Activated naive CD8-positive, alpha-beta T cell treated with anti-CD3 and anti-CD28 coated beads, Interleukin-2, amount 50 U/mL, for 24 hours (primary cell): Measurements from ENCODE around the gene DAGLA.

Experiments used
- ATAC-seq: fragments of 150-1000 bp; cut with Tn5 transposase; one replicate; pipeline ENCODE4 v1.10.0; 2021
- DNase-seq: peaks from one replicate; pipeline ENCODE4 v3.0.0; 2021
- H3K27ac Mint-ChIP-seq: one replicate; pipeline ENCODE4 v1.8.0; 2021; ENCODE audit warnings: mild to moderate bottlenecking, mixed read lengths
- H3K27me3 Mint-ChIP-seq: one replicate; pipeline ENCODE4 v1.8.0; 2021; ENCODE audit warnings: mixed read lengths
- H3K36me3 Mint-ChIP-seq: one replicate; pipeline ENCODE4 v1.8.0; 2021; ENCODE audit warnings: low read depth, mixed read lengths
- H3K4me1 Mint-ChIP-seq: one replicate; pipeline ENCODE4 v1.8.0; 2021; ENCODE audit warnings: mixed read lengths
- H3K4me3 Mint-ChIP-seq: one replicate; pipeline ENCODE4 v1.8.0; 2021; ENCODE audit warnings: mild to moderate bottlenecking, moderate library complexity, mixed read lengths
- H3K9me3 Mint-ChIP-seq: one replicate; pipeline ENCODE4 v1.8.0; 2021; ENCODE audit warnings: mixed read lengths

DAGLA gene

GRCh38 chr11:61754534-61755482, 74.6 kb downstream of the DAGLA start:
- ATAC-seq: no peak
- Mint-ChIP-seq H3K9me3 (no peaks in the 10 kb centered on the region), H3K27me3 (peaks cover 24% of the 10 kb centered on the region), H3K27ac (no peak overlapping the region), H3K4me3 (no peak overlapping the region), H3K36me3 (no peaks in the 10 kb centered on the region), H3K4me1 (peaks cover 22% of the 10 kb centered on the region)
- DNase-seq: no peak

- DNase-seq: no peak
- Mint-ChIP-seq H3K4me1 (peaks cover 22% of the 10 kb centered on the region), H3K36me3 (no peaks in the 10 kb centered on the region), H3K27ac (no peak overlapping the region), H3K27me3 (peaks cover 20% of the 10 kb centered on the region), H3K4me3 (no peak overlapping the region), H3K9me3 (no peaks in the 10 kb centered on the region)
- no peak for ATAC-seq
These were observed 75.9 kb downstream of the DAGLA start for GRCh38 chr11:61756147-61756451.

GRCh38 chr11:61756452-61757212, 76.4 kb downstream of the DAGLA start:
- ATAC-seq: peak; percentile 53
- Mint-ChIP-seq H3K9me3 (no peaks in the 10 kb centered on the region), H3K27ac (no peak overlapping the region), H3K27me3 (peaks cover 18% of the 10 kb centered on the region), H3K4me1 (peaks cover 22% of the 10 kb centered on the region), H3K4me3 (no peak overlapping the region), H3K36me3 (no peaks in the 10 kb centered on the region)
- DNase-seq: peak; percentile 33

DNA sequence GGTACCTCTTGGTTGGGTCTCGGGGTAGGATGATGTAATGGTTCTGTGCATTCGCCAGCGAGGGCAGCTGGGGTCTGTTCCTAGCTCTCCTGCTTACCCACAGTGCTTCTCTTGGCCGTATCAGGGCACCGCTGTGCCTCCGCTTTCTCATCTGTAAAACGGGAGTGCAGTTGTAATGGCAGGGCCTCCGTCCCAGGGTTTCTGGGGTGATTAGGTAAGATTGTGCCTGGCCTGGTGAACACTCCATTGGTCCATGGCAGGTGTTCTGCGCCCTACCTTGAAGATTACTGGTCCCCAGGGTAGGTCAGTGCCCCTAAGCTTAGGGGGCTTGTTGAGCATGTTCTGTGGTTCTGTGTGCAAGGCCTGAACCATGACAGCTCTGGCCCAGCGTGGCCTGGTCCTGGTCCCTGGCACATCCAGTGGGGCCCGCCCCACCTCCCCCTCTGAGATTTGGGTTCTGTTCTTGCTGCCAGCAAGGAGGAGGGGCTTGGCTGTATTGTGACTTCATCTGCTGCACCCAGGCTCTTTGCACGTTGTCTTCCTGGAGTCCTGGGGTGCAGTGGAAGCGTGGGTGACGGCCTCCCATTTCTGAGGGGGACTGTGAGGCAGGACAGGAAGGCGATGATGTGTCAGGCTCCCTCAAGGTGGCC, 77.1 kb downstream of the DAGLA start:
- DNase-seq (no peak), ATAC-seq (no peak)
- H3K4me1 Mint-ChIP-seq: peaks cover 19% of the 10 kb centered on the region
- no peak overlapping the region for H3K4me3 Mint-ChIP-seq
- no peaks in the 10 kb centered on the region for H3K9me3 Mint-ChIP-seq
- H3K27me3 Mint-ChIP-seq: peaks cover 17% of the 10 kb centered on the region
- H3K27ac Mint-ChIP-seq: no peak overlapping the region
- H3K36me3 Mint-ChIP-seq: no peaks in the 10 kb centered on the region

- peaks cover 12% of the 10 kb centered on the region for H3K4me1 Mint-ChIP-seq
- H3K9me3 Mint-ChIP-seq: no peaks in the 10 kb centered on the region
- ATAC-seq (no peak), DNase-seq (no peak)
- no peak overlapping the region for H3K27ac Mint-ChIP-seq
- H3K27me3 Mint-ChIP-seq: peaks cover 5% of the 10 kb centered on the region
- H3K4me3 Mint-ChIP-seq: no peak overlapping the region
- no peaks in the 10 kb centered on the region for H3K36me3 Mint-ChIP-seq
These were observed 80.8 kb downstream of the DAGLA start for GRCh38 chr11:61760946-61761345.

DNA sequence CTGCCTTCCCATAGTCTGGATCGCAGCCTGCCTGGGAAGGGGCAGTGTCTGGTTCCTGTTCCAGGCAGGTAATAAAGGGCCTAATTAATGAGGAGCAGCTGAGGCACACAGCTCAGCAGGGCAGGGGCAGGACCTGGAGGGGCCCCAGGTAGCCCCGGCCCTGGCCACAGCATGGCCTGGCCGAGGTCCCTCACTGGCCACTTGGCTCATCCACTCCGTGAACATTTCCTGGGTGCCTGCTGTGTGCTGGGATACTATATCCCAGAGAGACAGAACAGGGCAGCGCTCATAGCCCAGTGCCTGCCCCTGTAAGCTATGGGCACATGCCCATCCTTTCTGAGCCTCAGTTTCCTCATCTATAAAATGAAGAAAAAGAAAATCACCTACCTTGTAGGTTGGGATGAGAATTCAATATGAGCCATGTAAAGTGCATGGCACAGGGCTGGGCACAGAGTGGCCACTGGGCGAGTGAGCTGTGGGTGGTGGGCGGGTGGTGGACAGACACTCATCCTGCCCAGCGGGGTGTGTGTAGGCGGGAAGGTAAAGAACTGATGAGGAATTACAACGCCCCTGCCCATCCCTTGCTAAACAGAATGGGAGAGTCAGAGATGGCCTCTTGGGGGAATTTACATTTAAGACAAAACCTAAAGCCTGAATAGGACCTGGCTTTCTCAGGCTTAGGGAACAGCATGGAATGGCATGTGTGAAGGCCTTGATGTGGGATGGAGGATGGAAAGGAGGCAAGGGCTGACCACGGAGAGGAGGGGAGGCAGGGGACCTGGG, 81.4 kb downstream of the DAGLA start:
- ATAC-seq: no peak
- Mint-ChIP-seq H3K4me1 (peaks cover 5% of the 10 kb centered on the region), H3K36me3 (no peaks in the 10 kb centered on the region), H3K4me3 (no peak overlapping the region), H3K27ac (no peak overlapping the region), H3K9me3 (no peaks in the 10 kb centered on the region), H3K27me3 (peaks cover 5% of the 10 kb centered on the region)
- no peak for DNase-seq

DNA sequence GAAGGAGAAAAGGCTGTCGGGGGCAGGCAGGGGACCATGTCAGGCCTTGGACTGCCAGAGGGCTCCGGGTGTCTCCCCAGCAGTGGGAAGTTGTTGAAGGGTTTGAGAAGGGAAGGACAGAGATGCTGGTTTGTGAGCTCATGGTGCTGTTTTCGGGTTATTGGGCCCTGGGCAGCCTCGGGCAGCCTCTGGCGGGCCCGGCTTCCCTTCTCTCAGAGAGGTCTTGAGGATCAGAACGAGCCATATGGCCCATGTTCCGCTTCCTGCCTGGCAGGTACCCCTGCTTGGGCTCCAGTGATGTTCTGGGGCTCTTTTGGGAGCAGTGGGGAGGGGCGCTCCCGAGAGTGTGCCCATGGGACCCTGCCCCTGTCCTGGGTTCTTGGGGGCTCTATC, 82.0 kb downstream of the DAGLA start:
- ATAC-seq (no peak), DNase-seq (no peak)
- Mint-ChIP-seq H3K9me3 (no peaks in the 10 kb centered on the region), H3K4me1 (peaks cover under 1% of the 10 kb centered on the region), H3K27me3 (peaks cover 5% of the 10 kb centered on the region), H3K27ac (no peak overlapping the region), H3K4me3 (no peak overlapping the region), H3K36me3 (no peaks in the 10 kb centered on the region)

GRCh38 chr11:61762798-61763197, 82.6 kb downstream of the DAGLA start:
- H3K27ac Mint-ChIP-seq: no peak overlapping the region
- DNase-seq (no peak), ATAC-seq (no peak)
- no peaks in the 10 kb centered on the region for H3K4me1 Mint-ChIP-seq
- H3K9me3 Mint-ChIP-seq: no peaks in the 10 kb centered on the region
- H3K27me3 Mint-ChIP-seq: peaks cover 5% of the 10 kb centered on the region
- no peaks in the 10 kb centered on the region for H3K36me3 Mint-ChIP-seq
- H3K4me3 Mint-ChIP-seq: no peak overlapping the region

DNA sequence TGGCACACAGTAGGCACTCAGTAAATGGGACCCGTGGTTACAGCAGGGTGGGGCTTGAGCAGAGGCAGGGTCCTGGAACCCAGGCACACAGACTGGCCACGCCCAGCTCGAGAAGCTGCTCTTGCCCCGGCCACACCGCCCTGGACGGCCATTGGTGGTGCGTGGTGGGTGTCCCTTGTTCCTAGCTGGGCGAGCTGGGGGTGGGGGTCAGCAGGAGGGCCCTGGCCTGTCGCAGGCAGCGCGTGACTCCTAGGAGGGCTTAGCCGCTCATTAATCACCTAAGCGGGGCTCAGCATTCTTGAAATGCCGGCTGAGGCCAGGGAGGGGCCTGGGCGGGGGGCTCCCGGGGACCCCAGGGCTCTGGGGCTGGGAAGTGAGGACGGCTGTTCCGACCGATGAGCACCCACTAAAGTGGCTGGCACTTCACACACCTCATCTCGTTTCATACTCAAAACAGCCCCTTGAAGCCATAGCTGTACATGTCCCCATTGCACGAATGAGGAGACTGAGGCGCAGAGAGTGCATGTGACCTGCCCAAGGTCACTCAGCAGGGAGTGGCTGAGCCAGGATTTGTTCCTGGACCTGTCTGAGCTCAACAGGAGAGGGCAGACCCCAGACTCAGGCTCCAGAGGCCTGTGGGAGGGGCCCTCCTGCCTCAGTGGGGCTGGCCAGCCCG, 83.9 kb downstream of the DAGLA start:
- no peaks in the 10 kb centered on the region for H3K9me3 Mint-ChIP-seq
- H3K36me3 Mint-ChIP-seq: no peaks in the 10 kb centered on the region
- DNase-seq: no peak
- no peak overlapping the region for H3K4me3 Mint-ChIP-seq
- no peak for ATAC-seq
- no peaks in the 10 kb centered on the region for H3K4me1 Mint-ChIP-seq
- no peak overlapping the region for H3K27ac Mint-ChIP-seq
- peaks cover 5% of the 10 kb centered on the region for H3K27me3 Mint-ChIP-seq

DNA sequence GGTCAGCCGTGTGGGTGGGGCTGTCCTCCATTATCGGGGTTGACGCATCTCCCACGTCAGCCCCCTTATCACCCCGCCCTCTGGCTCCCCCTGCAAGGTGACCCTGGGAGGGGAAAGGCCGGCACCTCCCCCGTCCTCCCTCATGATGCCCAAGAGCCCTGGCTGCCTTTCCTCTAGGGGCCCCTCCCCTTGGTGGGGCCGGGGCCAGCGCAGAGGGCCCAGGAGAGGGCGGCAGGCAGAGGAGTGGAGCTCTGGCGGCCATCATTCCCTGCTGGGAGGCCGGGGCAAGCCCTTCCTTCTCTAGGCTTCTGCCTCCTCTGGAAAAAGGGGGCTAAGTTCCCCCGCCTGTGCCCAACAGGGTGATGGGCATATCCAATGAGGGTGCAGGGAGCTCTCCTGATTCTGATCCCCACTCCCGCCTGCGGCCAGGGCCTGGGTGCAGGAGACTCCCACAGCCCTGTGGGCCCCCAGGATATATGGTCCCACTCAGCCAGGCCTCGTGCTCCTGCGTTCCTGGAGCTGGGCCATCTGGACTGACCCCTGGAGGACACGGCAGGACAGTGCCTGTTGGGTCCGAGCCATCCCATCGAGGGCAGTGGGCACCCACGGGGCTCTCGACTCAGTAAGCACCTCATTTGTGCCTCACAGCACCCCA, 84.5 kb downstream of the DAGLA start:
- Mint-ChIP-seq H3K4me3 (no peak overlapping the region), H3K27ac (no peak overlapping the region), H3K27me3 (peaks cover 5% of the 10 kb centered on the region), H3K36me3 (no peaks in the 10 kb centered on the region), H3K4me1 (no peaks in the 10 kb centered on the region), H3K9me3 (no peaks in the 10 kb centered on the region)
- DNase-seq (no peak), ATAC-seq (no peak)

- no peak overlapping the region for H3K27ac Mint-ChIP-seq
- DNase-seq: no peak
- H3K36me3 Mint-ChIP-seq: no peaks in the 10 kb centered on the region
- no peak overlapping the region for H3K4me3 Mint-ChIP-seq
- ATAC-seq: no peak
- H3K9me3 Mint-ChIP-seq: no peaks in the 10 kb centered on the region
- peaks cover 5% of the 10 kb centered on the region for H3K27me3 Mint-ChIP-seq
- H3K4me1 Mint-ChIP-seq: no peaks in the 10 kb centered on the region
These were observed 85.5 kb downstream of the DAGLA start for GRCh38 chr11:61765550-61766253.

DNA sequence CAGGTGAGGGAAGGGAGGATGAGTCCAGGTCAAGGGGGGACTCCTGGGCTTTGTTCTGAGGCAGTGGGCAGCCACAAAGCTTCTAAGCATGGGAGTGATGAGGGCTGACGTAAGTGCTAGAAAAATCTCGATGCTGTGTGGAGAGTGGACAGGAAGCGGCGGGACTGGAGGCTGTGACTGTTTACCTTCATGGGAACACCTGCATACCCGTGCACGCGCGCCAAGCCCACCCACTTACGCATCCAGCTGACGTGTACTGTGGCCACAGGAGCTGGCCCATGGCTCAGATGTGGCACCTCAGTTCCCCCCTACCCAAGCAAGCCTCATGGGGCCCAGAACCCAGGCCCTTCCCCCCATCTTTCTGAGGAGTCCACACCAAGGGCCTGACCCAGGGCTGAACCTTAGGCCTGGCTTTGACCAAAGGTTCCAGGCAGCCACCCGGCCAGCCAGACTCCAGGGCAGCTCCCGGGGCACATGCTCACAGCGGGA, 86.2 kb downstream of the DAGLA start:
- Mint-ChIP-seq H3K36me3 (no peaks in the 10 kb centered on the region), H3K27ac (no peak overlapping the region), H3K4me3 (no peak overlapping the region)

More for the DNA sequence above, 86.2 kb downstream of the DAGLA start:
- DNase-seq (no peak), ATAC-seq (no peak)
- no peaks in the 10 kb centered on the region for H3K4me1 Mint-ChIP-seq
- peaks cover 5% of the 10 kb centered on the region for H3K27me3 Mint-ChIP-seq
- H3K9me3 Mint-ChIP-seq: no peaks in the 10 kb centered on the region
